Measurements from ENCODE around the gene NEUROD2.
"Not testable (repeated sequence)": the region's sequence is repeated elsewhere in the genome, so short reads cannot be mapped to it uniquely, and the experiment has no call there.

Gene NEUROD2

GRCh38 chr17:39602533-39603303, 5.0 kb downstream of the NEUROD2 start:
- no peak for DNase-seq (ENCODE audit: low read depth in 3 of 3)

- no peak for DNase-seq (ENCODE audit: low read depth in 3 of 3)
Observed at GRCh38 chr17:39601758-39602532, 5.8 kb downstream of the NEUROD2 start.

GRCh38 chr17:39600997-39601597, 6.6 kb downstream of the NEUROD2 start:
- DNase-seq (ENCODE audit: low read depth in 3 of 3) = no peak

- no peak for DNase-seq (ENCODE audit: low read depth in 3 of 3)
Observed at GRCh38 chr17:39600288-39600996, 7.3 kb downstream of the NEUROD2 start.

- no peak for DNase-seq (ENCODE audit: low read depth in 3 of 3)
Observed at GRCh38 chr17:39599665-39600231, 8.0 kb downstream of the NEUROD2 start.

GRCh38 chr17:39599004-39599664, 8.6 kb downstream of the NEUROD2 start:
- no peak for DNase-seq (ENCODE audit: low read depth in 3 of 3)

- no peak for DNase-seq (ENCODE audit: low read depth in 3 of 3)
Observed at GRCh38 chr17:39598630-39599003, 9.1 kb downstream of the NEUROD2 start.

GRCh38 chr17:39598047-39598481, 9.7 kb downstream of the NEUROD2 start:
- no peak for DNase-seq (ENCODE audit: low read depth in 3 of 3)

- no peak for DNase-seq (ENCODE audit: low read depth in 3 of 3)
Observed at GRCh38 chr17:39597372-39598046, 10.2 kb downstream of the NEUROD2 start.

GRCh38 chr17:39596543-39597267, 11.0 kb downstream of the NEUROD2 start:
- DNase-seq (ENCODE audit: low read depth in 3 of 3) = no peak

- DNase-seq (ENCODE audit: low read depth in 3 of 3) = no peak
Observed at GRCh38 chr17:39595928-39596510, 11.7 kb downstream of the NEUROD2 start.

GRCh38 chr17:39595294-39595693, 12.4 kb downstream of the NEUROD2 start:
- DNase-seq (ENCODE audit: low read depth in 3 of 3) = no peak

- DNase-seq (ENCODE audit: low read depth in 3 of 3) = no peak
Observed at GRCh38 chr17:39593371-39593770, 14.3 kb downstream of the NEUROD2 start.

- no peak for DNase-seq (ENCODE audit: low read depth in 3 of 3)
Observed at GRCh38 chr17:39591958-39592954, 15.5 kb downstream of the NEUROD2 start.

- DNase-seq (ENCODE audit: low read depth in 3 of 3) = not testable (repeated sequence)
Observed at GRCh38 chr17:39590180-39590579, 17.5 kb downstream of the NEUROD2 start.

- no peak for DNase-seq (ENCODE audit: low read depth in 3 of 3)
Observed at GRCh38 chr17:39582658-39583057, 25.1 kb downstream of the NEUROD2 start.

- DNase-seq (ENCODE audit: low read depth in 3 of 3) = no peak
Observed at GRCh38 chr17:39581759-39582085, 26.0 kb downstream of the NEUROD2 start.

GRCh38 chr17:39581071-39581758, 26.5 kb downstream of the NEUROD2 start:
- no peak for DNase-seq (ENCODE audit: low read depth in 3 of 3)

Measured in stimulated activated CD4-positive, alpha-beta T cell treated with anti-CD3 and anti-CD28 coated beads, TNF-alpha, amount 100 ng/mL, for 48 hours (primary cell).